ENCODE data around the gene PGM2L1. TPM values are rescaled to one million over a fixed set of nuclear protein-coding genes. Genes with fewer than 3 reads are reported as not detected.
A peak's percentile ranks its signal among the peaks of the same experiment; 100 is the strongest.

PGM2L1 gene
- total RNA-seq, 1 donor from 2014 or later = 8.4 TPM

DNA sequence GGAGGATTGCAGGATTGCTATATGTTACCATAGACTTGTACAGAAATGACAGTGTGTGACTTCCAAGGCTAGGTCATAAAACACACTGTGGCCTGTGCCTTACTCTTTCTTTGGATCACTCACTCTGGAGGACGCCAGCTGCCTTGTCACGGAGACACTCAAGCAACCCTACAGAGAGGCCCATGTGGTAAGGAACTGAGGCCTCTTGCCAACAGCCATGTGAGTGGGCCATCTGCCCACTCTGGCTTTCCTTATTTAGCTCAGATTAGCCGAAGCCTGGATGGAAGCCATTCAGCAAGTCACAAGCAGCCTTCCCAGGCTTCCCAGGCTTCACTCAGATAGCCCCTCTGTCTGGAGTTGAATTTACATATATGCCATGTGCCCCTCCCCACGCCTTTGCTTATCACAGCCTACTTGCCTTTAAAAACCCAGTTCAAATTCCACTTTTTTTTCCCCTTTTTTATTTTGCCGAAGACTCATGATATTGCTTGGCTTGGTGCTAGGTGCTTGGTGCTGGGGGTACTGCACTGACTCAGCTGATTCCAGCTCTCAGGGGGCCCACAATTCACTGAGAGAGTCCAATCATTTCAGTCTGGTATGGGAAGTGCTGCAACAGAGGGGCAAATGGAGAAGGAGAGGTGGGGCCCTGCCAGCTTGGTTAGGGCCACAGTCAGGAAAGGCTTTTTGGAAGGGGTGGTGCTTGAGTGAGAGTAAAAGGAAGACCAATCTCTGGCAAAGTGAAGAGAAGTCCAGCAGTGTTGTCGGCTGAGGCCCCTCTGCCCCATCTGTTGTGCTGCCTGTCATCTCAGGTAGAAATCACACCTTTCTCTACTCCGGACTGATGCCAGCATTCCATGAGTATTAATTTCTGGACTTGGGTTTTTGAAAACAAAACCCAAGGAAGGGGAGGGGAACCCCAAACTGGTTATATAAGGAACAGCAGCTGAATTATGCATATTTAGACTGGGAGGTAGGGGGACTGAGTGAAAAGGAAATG is 72.3 kb downstream of the PGM2L1 start:
- H3K4me1 ChIP-seq = peaks cover 10 to 42% of the 10 kb centered on the region in 2 donors
- no peak overlapping the region for H3K4me3 ChIP-seq
- H3K27ac ChIP-seq = peak overlapping the region; percentile 70 to 71
- no peaks in the 10 kb centered on the region for H3K36me3 ChIP-seq
- H3K9me3 ChIP-seq = no peaks in the 10 kb centered on the region
- H3K27me3 ChIP-seq = no peaks in the 10 kb centered on the region
- DNase-seq (ENCODE audit: low spot score in 2 of 2) = peak; percentile 86 to 95
- intact Hi-C loops (cut with DNase I) = loop anchor here (2.0 kb wide), 1 partner anchor 73 kb away; the partner anchor contains the start of gene PGM2L1
- TF ChIP-seq, protein P1, sequence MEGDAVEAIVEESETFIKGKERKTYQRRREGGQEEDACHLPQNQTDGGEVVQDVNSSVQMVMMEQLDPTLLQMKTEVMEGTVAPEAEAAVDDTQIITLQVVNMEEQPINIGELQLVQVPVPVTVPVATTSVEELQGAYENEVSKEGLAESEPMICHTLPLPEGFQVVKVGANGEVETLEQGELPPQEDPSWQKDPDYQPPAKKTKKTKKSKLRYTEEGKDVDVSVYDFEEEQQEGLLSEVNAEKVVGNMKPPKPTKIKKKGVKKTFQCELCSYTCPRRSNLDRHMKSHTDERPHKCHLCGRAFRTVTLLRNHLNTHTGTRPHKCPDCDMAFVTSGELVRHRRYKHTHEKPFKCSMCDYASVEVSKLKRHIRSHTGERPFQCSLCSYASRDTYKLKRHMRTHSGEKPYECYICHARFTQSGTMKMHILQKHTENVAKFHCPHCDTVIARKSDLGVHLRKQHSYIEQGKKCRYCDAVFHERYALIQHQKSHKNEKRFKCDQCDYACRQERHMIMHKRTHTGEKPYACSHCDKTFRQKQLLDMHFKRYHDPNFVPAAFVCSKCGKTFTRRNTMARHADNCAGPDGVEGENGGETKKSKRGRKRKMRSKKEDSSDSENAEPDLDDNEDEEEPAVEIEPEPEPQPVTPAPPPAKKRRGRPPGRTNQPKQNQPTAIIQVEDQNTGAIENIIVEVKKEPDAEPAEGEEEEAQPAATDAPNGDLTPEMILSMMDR (IDR thresholded peaks at IDR 0.05) = no peak

DNA sequence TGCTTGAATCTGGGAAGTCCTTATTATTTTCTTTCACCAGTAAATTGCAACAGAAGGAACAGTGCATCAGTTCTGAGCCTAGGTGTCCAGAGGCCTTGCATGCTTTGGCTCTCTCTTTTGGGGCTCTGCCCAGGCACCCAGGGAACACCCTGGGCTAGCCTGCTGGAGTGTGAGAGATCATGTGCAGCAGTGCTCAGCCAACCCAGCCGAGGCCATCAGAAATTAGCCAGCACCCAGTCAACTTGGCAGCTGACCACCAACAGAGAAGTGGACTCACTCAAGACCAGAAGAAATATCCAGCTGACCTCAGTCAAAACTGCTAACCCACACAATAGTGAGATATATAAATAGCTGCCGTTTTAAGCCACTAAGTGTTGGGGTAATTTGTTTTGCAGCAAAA is 75.6 kb downstream of the PGM2L1 start:
- no peaks in the 10 kb centered on the region for H3K27me3 ChIP-seq
- no peaks in the 10 kb centered on the region for H3K36me3 ChIP-seq
- TF ChIP-seq, protein P1 (IDR thresholded peaks at IDR 0.05) = no peak
- intact Hi-C loops (cut with DNase I) = loop anchor here (5.0 kb wide), 1 partner anchor 65 kb away; no protein-coding TSS in a partner anchor
- H3K4me1 ChIP-seq = peaks cover 10 to 44% of the 10 kb centered on the region in 2 donors
- peak; percentile 69 to 92 for DNase-seq (ENCODE audit: low spot score in 2 of 2)
- H3K4me3 ChIP-seq = no peak overlapping the region
- H3K9me3 ChIP-seq = peaks cover 0 to 5% of the 10 kb centered on the region in 2 donors
- peak overlapping the region; percentile 57 to 76 for H3K27ac ChIP-seq

DNA sequence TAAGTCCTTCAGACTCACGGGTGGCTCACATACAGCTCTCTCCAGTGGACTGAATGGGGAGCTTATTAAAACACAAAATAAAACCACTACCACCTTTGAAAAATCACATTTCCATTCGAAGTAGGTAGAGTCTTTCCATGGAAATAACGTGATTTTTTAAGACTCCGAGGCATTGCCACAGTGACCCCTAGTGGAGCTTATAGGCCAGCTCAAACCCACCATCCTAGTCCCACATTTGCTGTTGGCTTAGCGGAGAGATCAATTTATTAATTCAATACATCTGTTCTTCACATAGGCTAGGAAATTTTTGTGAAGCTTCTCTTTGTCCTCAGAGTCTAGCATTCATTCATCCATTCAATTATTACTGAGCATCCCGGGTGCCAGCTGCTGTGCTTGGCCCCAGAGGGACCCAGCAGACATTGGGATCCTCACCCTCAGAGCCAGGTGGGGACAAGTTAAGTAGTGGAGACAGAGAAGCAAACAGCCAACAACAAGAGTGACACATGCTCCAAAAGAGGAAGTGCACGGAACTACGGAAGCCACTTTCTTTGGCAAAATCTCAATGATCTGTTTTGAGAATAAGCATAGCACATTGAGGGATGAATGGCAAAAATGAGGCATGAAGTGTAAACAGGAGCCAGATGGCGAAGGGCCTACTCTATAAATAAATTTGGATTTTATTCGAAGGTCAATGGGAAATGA is 76.6 kb downstream of the PGM2L1 start:
- DNase-seq (ENCODE audit: low spot score in 2 of 2) = peak in 1 of 2 donors; percentile 77
- Histone ChIP-seq H3K27me3 (no peaks in the 10 kb centered on the region), H3K4me3 (no peak overlapping the region), H3K36me3 (no peaks in the 10 kb centered on the region), H3K9me3 (peaks cover 0 to 13% of the 10 kb centered on the region in 2 donors), H3K4me1 (peaks cover 6 to 43% of the 10 kb centered on the region in 2 donors), H3K27ac (peak overlapping the region; percentile 7 to 57)
- TF ChIP-seq, protein P1 (IDR thresholded peaks at IDR 0.05) = peak in 1 of 3 experiments; percentile 60
- intact Hi-C loops (cut with DNase I) = loop anchor here (5.0 kb wide), 1 partner anchor 64 kb away; no protein-coding TSS in a partner anchor

DNA sequence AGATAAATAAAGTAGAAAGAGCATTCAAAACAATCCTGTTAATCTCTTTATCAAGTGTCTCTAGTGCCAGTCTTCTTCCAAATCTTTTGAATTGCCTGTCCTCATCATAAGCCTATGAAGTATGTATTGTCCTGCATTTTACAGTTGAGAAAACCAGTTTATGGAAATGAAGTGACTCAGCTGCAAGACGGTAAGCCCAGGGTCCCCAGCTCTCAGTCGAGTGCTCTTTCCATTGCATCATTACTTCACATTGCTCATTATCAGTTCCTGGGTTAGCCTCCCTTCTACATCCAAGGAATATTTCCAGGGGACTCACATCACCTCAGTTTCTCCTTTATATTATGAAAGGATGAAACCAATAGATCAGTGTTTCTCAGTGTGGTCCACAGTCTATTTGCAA is 77.7 kb downstream of the PGM2L1 start:
- no peak for DNase-seq (ENCODE audit: low spot score in 2 of 2)
- Histone ChIP-seq H3K27ac (no peak overlapping the region), H3K4me3 (no peak overlapping the region), H3K27me3 (no peaks in the 10 kb centered on the region), H3K36me3 (no peaks in the 10 kb centered on the region), H3K9me3 (peaks cover 0 to 20% of the 10 kb centered on the region in 2 donors), H3K4me1 (peaks cover 0 to 35% of the 10 kb centered on the region in 2 donors)
- TF ChIP-seq, protein P1 (IDR thresholded peaks at IDR 0.05) = no peak
- intact Hi-C loops (cut with DNase I) = loop anchor here (5.0 kb wide), 1 partner anchor 63 kb away; no protein-coding TSS in a partner anchor

DNA sequence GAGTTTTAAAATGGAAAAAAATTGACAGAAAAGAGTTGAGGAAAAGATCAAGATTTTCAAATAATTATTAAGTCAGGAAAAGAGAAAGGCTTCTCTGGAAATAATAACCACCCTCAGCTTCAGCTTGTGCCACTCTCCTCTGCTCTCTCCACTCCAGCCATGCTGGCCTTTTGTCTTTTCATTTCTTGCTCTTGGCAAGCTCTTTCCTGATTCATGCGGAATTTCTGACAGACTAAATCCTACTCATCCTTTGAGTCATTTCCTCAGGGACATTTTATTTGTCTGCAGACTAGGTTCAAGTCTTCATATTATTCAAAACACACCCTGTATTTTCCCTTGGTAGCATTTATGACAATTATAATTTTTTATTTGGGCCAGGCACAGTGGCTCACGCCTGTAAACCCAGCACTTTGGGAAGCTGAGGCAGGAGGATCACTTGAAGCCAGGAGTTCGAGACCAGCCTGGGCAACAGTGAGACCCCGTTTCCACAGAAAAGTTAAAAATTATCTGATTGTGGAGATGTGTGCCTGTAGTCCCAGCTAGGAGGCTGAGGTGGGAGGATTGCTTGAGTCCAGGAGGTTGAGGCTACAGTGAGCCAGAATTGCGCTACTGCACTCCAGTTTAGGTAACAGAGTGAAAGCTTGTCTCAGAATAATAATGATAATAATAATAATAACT is 79.0 kb downstream of the PGM2L1 start:
- peaks cover 0 to 20% of the 10 kb centered on the region in 2 donors for H3K9me3 ChIP-seq
- TF ChIP-seq, protein P1 (IDR thresholded peaks at IDR 0.05) = no peak
- no peak overlapping the region for H3K4me3 ChIP-seq
- DNase-seq (ENCODE audit: low spot score in 2 of 2) = no peak
- H3K27ac ChIP-seq = peak overlapping the region; percentile 25 to 65
- peaks cover 0 to 32% of the 10 kb centered on the region in 2 donors for H3K4me1 ChIP-seq
- intact Hi-C loops (cut with DNase I) = loop anchor here (5.0 kb wide), 1 partner anchor 147 kb away; the partner anchor contains the start of genes C2CD3 and PPME1
- no peaks in the 10 kb centered on the region for H3K36me3 ChIP-seq
- no peaks in the 10 kb centered on the region for H3K27me3 ChIP-seq

All from ascending aorta (tissue), 2 donors.